Mucosa of descending colon (tissue), 3 donors: ENCODE measurements around the gene SPINK8. TPM values are rescaled to one million over a fixed set of nuclear protein-coding genes. Genes with fewer than 3 reads are reported as not detected.

Experiments used
- ATAC-seq: fragments of 200-7000 bp; cut with Tn5 transposase; one replicate; pipeline ENCODE4 v1.9.1; 2020; ENCODE audit warnings: mild to moderate bottlenecking, moderate library complexity
- DNase-seq, 3 donors: peaks; one replicate each; pipeline ENCODE4 v3.0.0-alpha.2; 2020
- H3K36me3 ChIP-seq: fragments of 200-600 bp; one replicate; pipeline ENCODE4 v1.8.0; 2021; ENCODE audit warnings: low read depth, mild to moderate bottlenecking
- H3K4me1 ChIP-seq: fragments of 200-600 bp; one replicate; pipeline ENCODE4 v1.8.0; 2021; ENCODE audit warnings: low read depth, mild to moderate bottlenecking
- H3K4me3 ChIP-seq: fragments of 200-600 bp; one replicate; pipeline ENCODE4 v1.8.0; 2021; ENCODE audit warnings: mild to moderate bottlenecking
- H3K9me3 ChIP-seq: fragments of 200-600 bp; one replicate; pipeline ENCODE4 v1.8.0; 2021; ENCODE audit warnings: mild to moderate bottlenecking
- CTCF ChIP-seq: fragments of 200-600 bp; IDR thresholded peaks from one replicate; pipeline ENCODE4 v1.8.0; 2022; ENCODE audit warnings: antibody characterized with exemption, mild to moderate bottlenecking
- intact Hi-C, 2 donors: fragments of 100-400 bp; cut with DNase I in 1 of 2; cut with micrococcal nuclease in 1 of 2; formaldehyde crosslinking; loops; one replicate each; pipeline versions ENCODE4 v1.11.0 to v1.11.1; 2022; cut with DNase I, micrococcal nuclease
- microRNA-seq: library from miRNA; unstranded; fragments of <30 nt; microRNA quantifications from one replicate; pipeline ENCODE4, GENCODE V29; 2019
- total RNA-seq, 3 donors: library from RNA; stranded (reverse); fragmentation: NEBNext Ultra II Directional in 2 of 3; extraction: Animal tissue kit (Norgen Biotek cat#: 25700) in 2 of 3; gene quantifications; one replicate each; pipeline versions ENCODE4 v1.2.1 to v1.2.4, GENCODE V29; 2021 to 2023
- donor health status: DM: no; HTN: no; CAD: no; lungs with moderate emphysema.
- donor health status: DM: no; HTN: no; CAD: no.
- donor health status: DM: no; HTN: yes; CAD: no.

The SPINK8 gene
- total RNA-seq, 3 donors from 2014 or later = not detected

GRCh38 chr3:48268936-48269561 is 64.4 kb downstream of the SPINK8 start:
- H3K4me1 ChIP-seq = peaks cover 19% of the 10 kb centered on the region
- H3K4me3 ChIP-seq = no peak overlapping the region
- intact Hi-C loops = no loop called here
- TF ChIP-seq CTCF = no peak
- H3K36me3 ChIP-seq = no peaks in the 10 kb centered on the region
- peak; percentile 51 for ATAC-seq
- peak in 2 of 3 donors; percentile 51 to 58 for DNase-seq
- H3K9me3 ChIP-seq = no peaks in the 10 kb centered on the region

- ATAC-seq = peak; percentile 96
- peak; percentile 73 to 86 (median 75) for DNase-seq
- intact Hi-C loops = no loop called here
- Histone ChIP-seq H3K4me1 (peaks cover 19% of the 10 kb centered on the region), H3K4me3 (no peak overlapping the region), H3K9me3 (no peaks in the 10 kb centered on the region), H3K36me3 (no peaks in the 10 kb centered on the region)
- no peak for TF ChIP-seq CTCF
Observed at GRCh38 chr3:48268381-48268935, 65.0 kb downstream of the SPINK8 start.

- intact Hi-C loops = no loop called here
- Histone ChIP-seq H3K36me3 (no peaks in the 10 kb centered on the region), H3K9me3 (no peaks in the 10 kb centered on the region), H3K4me1 (peaks cover 19% of the 10 kb centered on the region), H3K4me3 (no peak overlapping the region)
- ATAC-seq (peak; percentile 62), DNase-seq (peak in 1 of 3 donors; percentile 28)
- TF ChIP-seq CTCF = no peak
Observed at GRCh38 chr3:48267782-48268181, 65.7 kb downstream of the SPINK8 start.

GRCh38 chr3:48258530-48258929 is 74.9 kb downstream of the SPINK8 start:
- TF ChIP-seq CTCF = no peak
- H3K9me3 ChIP-seq = no peaks in the 10 kb centered on the region
- intact Hi-C loops = no loop called here
- no peak for ATAC-seq
- no peak overlapping the region for H3K4me3 ChIP-seq
- no peak for DNase-seq
- no peaks in the 10 kb centered on the region for H3K4me1 ChIP-seq
- H3K36me3 ChIP-seq = no peaks in the 10 kb centered on the region

Small RNA genes within 50 kb of the gene (microRNA-seq; reads per million reads assigned to microRNA genes)
- 0.70 reads per million for gene MIR2115

Other genes with a start within 250 kb of the SPINK8 start
- gene CDC25A, start 145.2 kb downstream of the SPINK8 start, total RNA-seq = 1 to 10 TPM; 3.4 to 6.9 (median 4.3) TPM
- gene CAMP, start 110.2 kb downstream of the SPINK8 start, total RNA-seq = not detected
- 10 to 100 TPM in 2 of 3 donors, 1 to 10 TPM in 1; 5.9 to 18.6 (median 12.5) TPM for gene ZNF589, start 92.6 kb downstream of the SPINK8 start, total RNA-seq
- 10 to 100 TPM; 23.5 to 29.9 (median 25.9) TPM for gene NME6, start 32.3 kb downstream of the SPINK8 start, total RNA-seq
- gene FBXW12, start 38.6 kb upstream of the SPINK8 start, total RNA-seq = not detected
- 100 to 1,000 TPM in 2 of 3 donors, 10 to 100 TPM in 1; 98.1 to 136 (median 127) TPM for gene PLXNB1, start 96.4 kb upstream of the SPINK8 start, total RNA-seq
- gene CCDC51, start 106.5 kb upstream of the SPINK8 start, total RNA-seq = 10 to 100 TPM; 13.0 to 15.3 (median 14.8) TPM
- gene TMA7, start 106.6 kb upstream of the SPINK8 start, total RNA-seq = 100 to 1,000 TPM; 130 to 193 (median 153) TPM
- 1 to 10 TPM; 4.5 to 7.2 (median 6.2) TPM for gene ATRIP, start 113.1 kb upstream of the SPINK8 start, total RNA-seq
- gene SHISA5, start 170.5 kb upstream of the SPINK8 start, total RNA-seq = 100 to 1,000 TPM; 106 to 120 (median 115) TPM
- 10 to 100 TPM in 2 of 3 donors, 1 to 10 TPM in 1; 4.4 to 14.2 (median 10.8) TPM for gene PFKFB4, start 223.1 kb upstream of the SPINK8 start, total RNA-seq
- under 1 TPM in 1 of 3 donors, not detected in 2; 0.19 TPM for gene UCN2, start 230.1 kb upstream of the SPINK8 start, total RNA-seq